Natural killer cell (primary cell): ENCODE results near the gene PACRG. TPM values are rescaled to one million over a fixed set of nuclear protein-coding genes. Genes with fewer than 3 reads are reported as not detected.

Experiments
- ATAC-seq, 3 donors: fragments of 150-1000 bp in 2 of 3; fragments of 200-7000 bp in 1 of 3; cut with Tn5 transposase; 1 replicate in 1 of 3; 2 replicates in 2 of 3; pipeline ENCODE4 v1.10.0; 2021; ENCODE audit warnings: mild to moderate bottlenecking in 2 of 3, moderate library complexity in 2 of 3
- DNase-seq, 2 donors: peaks; one replicate each; pipeline versions ENCODE4 v3.0.0 to v3.0.0-alpha.2; 2013 to 2021; ENCODE audit warnings: mixed read lengths in 1 of 2
- H3K27ac ChIP-seq: one replicate; pipeline ENCODE4 v1.5.1; 2013; ENCODE audit warnings: mild to moderate bottlenecking, low read length
- H3K27me3 ChIP-seq: one replicate; pipeline ENCODE4 v1.6.1; 2013; ENCODE audit warnings: low read length; ENCODE audit not compliant: control insufficient read depth, insufficient read depth
- H3K36me3 ChIP-seq: one replicate; pipeline ENCODE4 v1.6.1; 2013; ENCODE audit warnings: low read length; ENCODE audit not compliant: control insufficient read depth, insufficient read depth
- H3K4me1 ChIP-seq: one replicate; pipeline ENCODE4 v1.6.1; 2013; ENCODE audit warnings: low read length; ENCODE audit not compliant: control insufficient read depth, insufficient read depth
- H3K4me3 ChIP-seq: one replicate; pipeline ENCODE4 v1.5.1; 2013; ENCODE audit warnings: low read length
- H3K9me3 ChIP-seq: one replicate; pipeline ENCODE4 v1.6.1; 2013; ENCODE audit warnings: low read length; ENCODE audit not compliant: control insufficient read depth, insufficient read depth
- H3K27ac Mint-ChIP-seq, 2 donors: one replicate each; pipeline ENCODE4 v1.8.0; 2022; ENCODE audit warnings: mild to moderate bottlenecking in 2 of 2, mixed read lengths in 2 of 2, moderate library complexity in 1 of 2
- H3K27me3 Mint-ChIP-seq, 2 donors: one replicate each; pipeline ENCODE4 v1.8.0; 2022; ENCODE audit warnings: low read depth in 2 of 2, mixed read lengths in 2 of 2
- H3K36me3 Mint-ChIP-seq: one replicate; pipeline ENCODE4 v1.8.0; 2022; ENCODE audit warnings: mixed read lengths
- H3K4me1 Mint-ChIP-seq, 2 donors: one replicate each; pipeline ENCODE4 v1.8.0; 2022; ENCODE audit warnings: mixed read lengths in 2 of 2
- H3K4me3 Mint-ChIP-seq: one replicate; pipeline ENCODE4 v1.8.0; 2022; ENCODE audit warnings: mild to moderate bottlenecking, moderate library complexity, mixed read lengths
- H3K9me3 Mint-ChIP-seq, 2 donors: one replicate each; pipeline ENCODE4 v1.8.0; 2022; ENCODE audit warnings: mixed read lengths in 2 of 2
- WGBS: methylation state at CpG from one replicate; pipeline ENCODE4 v1.1.7; 2013; ENCODE audit warnings: missing lambda C conversion rate; ENCODE audit not compliant: insufficient coverage; 5-methylcytosine and 5-hydroxymethylcytosine counted together
- intact Hi-C: fragments of 100-400 bp; cut with micrococcal nuclease; formaldehyde crosslinking; loops from one replicate; pipeline ENCODE4 v1.14.2; 2022
- total RNA-seq, 4 donors: library from RNA; stranded (reverse); fragments of 120-200 nt in 1 of 4; gene quantifications; one replicate each; pipeline versions ENCODE4 v1.2.3 to v1.2.4, GENCODE V29; 2013 to 2022
- TF ChIP-seq, protein P1 (sequence below): fragments of 200-600 bp; IDR thresholded peaks from one replicate; pipeline ENCODE4 v1.8.0; 2022; ENCODE audit warnings: antibody characterized with exemption

PACRG gene
- total RNA-seq, 3 donors from 2014 or later (not counting 1 experiment from before 2014, with no cell fraction given): 0.52 TPM; not detected in 2

- 93% methylated on average over 13 of the region's 13 CpGs for WGBS
- no peak overlapping the region for H3K4me3 Mint-ChIP-seq
- no peak for ATAC-seq
- H3K4me1 ChIP-seq: no peaks in the 10 kb centered on the region
- intact Hi-C loops: no loop called here
- no peaks in the 10 kb centered on the region for H3K9me3 ChIP-seq
- no peaks in the 10 kb centered on the region for H3K27me3 ChIP-seq
- TF ChIP-seq, protein P1, sequence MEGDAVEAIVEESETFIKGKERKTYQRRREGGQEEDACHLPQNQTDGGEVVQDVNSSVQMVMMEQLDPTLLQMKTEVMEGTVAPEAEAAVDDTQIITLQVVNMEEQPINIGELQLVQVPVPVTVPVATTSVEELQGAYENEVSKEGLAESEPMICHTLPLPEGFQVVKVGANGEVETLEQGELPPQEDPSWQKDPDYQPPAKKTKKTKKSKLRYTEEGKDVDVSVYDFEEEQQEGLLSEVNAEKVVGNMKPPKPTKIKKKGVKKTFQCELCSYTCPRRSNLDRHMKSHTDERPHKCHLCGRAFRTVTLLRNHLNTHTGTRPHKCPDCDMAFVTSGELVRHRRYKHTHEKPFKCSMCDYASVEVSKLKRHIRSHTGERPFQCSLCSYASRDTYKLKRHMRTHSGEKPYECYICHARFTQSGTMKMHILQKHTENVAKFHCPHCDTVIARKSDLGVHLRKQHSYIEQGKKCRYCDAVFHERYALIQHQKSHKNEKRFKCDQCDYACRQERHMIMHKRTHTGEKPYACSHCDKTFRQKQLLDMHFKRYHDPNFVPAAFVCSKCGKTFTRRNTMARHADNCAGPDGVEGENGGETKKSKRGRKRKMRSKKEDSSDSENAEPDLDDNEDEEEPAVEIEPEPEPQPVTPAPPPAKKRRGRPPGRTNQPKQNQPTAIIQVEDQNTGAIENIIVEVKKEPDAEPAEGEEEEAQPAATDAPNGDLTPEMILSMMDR: no peak
- peaks cover 13 to 17% of the 10 kb centered on the region in 2 donors for H3K27me3 Mint-ChIP-seq
- no peak overlapping the region for H3K4me3 ChIP-seq
- no peaks in the 10 kb centered on the region for H3K9me3 Mint-ChIP-seq
- peaks cover 0 to 10% of the 10 kb centered on the region in 2 donors for H3K4me1 Mint-ChIP-seq
- H3K27ac Mint-ChIP-seq: no peak overlapping the region
- DNase-seq: no peak
- H3K36me3 ChIP-seq: no peaks in the 10 kb centered on the region
- H3K27ac ChIP-seq: no peak overlapping the region
- H3K36me3 Mint-ChIP-seq: no peaks in the 10 kb centered on the region
These were observed 595.5 kb downstream of the PACRG start for GRCh38 chr6:163323274-163323673.

GRCh38 chr6:163323705-163324104 is 595.9 kb downstream of the PACRG start:
- H3K27ac Mint-ChIP-seq: no peak overlapping the region
- H3K36me3 Mint-ChIP-seq: no peaks in the 10 kb centered on the region
- ATAC-seq: no peak
- Histone ChIP-seq H3K27ac (no peak overlapping the region), H3K36me3 (no peaks in the 10 kb centered on the region), H3K4me3 (no peak overlapping the region), H3K4me1 (no peaks in the 10 kb centered on the region), H3K27me3 (no peaks in the 10 kb centered on the region), H3K9me3 (no peaks in the 10 kb centered on the region)
- no peak for DNase-seq
- H3K9me3 Mint-ChIP-seq: no peaks in the 10 kb centered on the region
- WGBS: 93% methylated on average over 7 of the region's 7 CpGs
- H3K4me3 Mint-ChIP-seq: no peak overlapping the region
- TF ChIP-seq, protein P1: no peak
- peaks cover 0 to 10% of the 10 kb centered on the region in 2 donors for H3K4me1 Mint-ChIP-seq
- H3K27me3 Mint-ChIP-seq: peaks cover 13 to 17% of the 10 kb centered on the region in 2 donors
- intact Hi-C loops: no loop called here

DNA sequence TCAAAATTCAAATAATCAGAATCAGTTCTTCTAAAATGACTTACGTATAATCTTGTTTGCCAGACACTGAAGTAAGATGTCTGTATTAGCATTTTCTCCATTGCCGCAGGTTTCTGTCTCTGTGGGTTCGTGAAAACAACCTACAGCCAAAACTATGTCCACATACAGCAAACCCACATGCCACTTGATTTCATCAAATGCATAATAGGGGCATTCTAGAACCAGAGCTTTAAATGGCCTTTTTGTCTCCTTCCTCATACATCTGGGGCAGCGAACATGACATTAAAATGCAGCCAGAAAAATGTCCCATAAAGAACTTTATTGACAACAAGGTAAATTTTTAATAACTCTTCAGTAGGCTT is 596.5 kb downstream of the PACRG start:
- intact Hi-C loops: no loop called here
- no peaks in the 10 kb centered on the region for H3K36me3 Mint-ChIP-seq
- no peak overlapping the region for H3K4me3 ChIP-seq
- H3K27ac ChIP-seq: no peak overlapping the region
- peaks cover 13 to 17% of the 10 kb centered on the region in 2 donors for H3K27me3 Mint-ChIP-seq
- H3K36me3 ChIP-seq: no peaks in the 10 kb centered on the region
- H3K4me1 ChIP-seq: no peaks in the 10 kb centered on the region
- TF ChIP-seq, protein P1: no peak
- WGBS: 81% methylated on average over 4 of the region's 4 CpGs
- H3K27me3 ChIP-seq: no peaks in the 10 kb centered on the region
- DNase-seq (no peak), ATAC-seq (no peak)
- peaks cover 0 to 10% of the 10 kb centered on the region in 2 donors for H3K4me1 Mint-ChIP-seq
- no peak overlapping the region for H3K27ac Mint-ChIP-seq
- H3K4me3 Mint-ChIP-seq: no peak overlapping the region
- no peaks in the 10 kb centered on the region for H3K9me3 ChIP-seq
- H3K9me3 Mint-ChIP-seq: no peaks in the 10 kb centered on the region

GRCh38 chr6:163324688-163325389 is 597.1 kb downstream of the PACRG start:
- H3K4me1 Mint-ChIP-seq: peaks cover 0 to 10% of the 10 kb centered on the region in 2 donors
- H3K9me3 Mint-ChIP-seq: no peaks in the 10 kb centered on the region
- Histone ChIP-seq H3K27ac (no peak overlapping the region), H3K4me1 (no peaks in the 10 kb centered on the region), H3K4me3 (no peak overlapping the region), H3K27me3 (no peaks in the 10 kb centered on the region), H3K36me3 (no peaks in the 10 kb centered on the region), H3K9me3 (no peaks in the 10 kb centered on the region)
- TF ChIP-seq, protein P1: no peak
- no peak overlapping the region for H3K4me3 Mint-ChIP-seq
- WGBS: 19% methylated on average over 9 of the region's 10 CpGs
- peaks cover 13 to 17% of the 10 kb centered on the region in 2 donors for H3K27me3 Mint-ChIP-seq
- no peak for ATAC-seq
- intact Hi-C loops: no loop called here
- H3K27ac Mint-ChIP-seq: no peak overlapping the region
- DNase-seq: no peak
- no peaks in the 10 kb centered on the region for H3K36me3 Mint-ChIP-seq
